GM10266 (cell line): ENCODE data around the gene PRELID3B.
"Not testable (repeated sequence)": the region's sequence is repeated elsewhere in the genome, so short reads cannot be mapped to it uniquely, and the experiment has no call there.

ENCODE experiments used
- DNase-seq: peaks from one replicate; pipeline ENCODE4 v3.0.0; 2012; ENCODE audit errors: extremely low spot score
- CTCF ChIP-seq: IDR thresholded peaks from 2 replicates; pipeline ENCODE4 v1.5.1; 2012; ENCODE audit warnings: mild to moderate bottlenecking, low read depth; ENCODE audit not compliant: control insufficient read depth, insufficient read depth; ENCODE audit errors: missing control alignments

The PRELID3B gene

GRCh38 chr20:59042796-59043631 is 428 bp upstream of the PRELID3B start:
- no peak for TF ChIP-seq CTCF
- DNase-seq: peak; percentile 99

- not testable (repeated sequence) for DNase-seq
These were observed 1.1 kb downstream of the PRELID3B start for GRCh38 chr20:59041487-59041886.

- DNase-seq: no peak
- TF ChIP-seq CTCF: no peak
These were observed 1.9 kb downstream of the PRELID3B start for GRCh38 chr20:59040667-59041066.

GRCh38 chr20:59039233-59039632 is 3.4 kb downstream of the PRELID3B start:
- no peak for DNase-seq
- TF ChIP-seq CTCF: no peak

GRCh38 chr20:59037386-59037785 is 5.2 kb downstream of the PRELID3B start:
- DNase-seq: no peak
- no peak for TF ChIP-seq CTCF

GRCh38 chr20:59035381-59035780 is 7.2 kb downstream of the PRELID3B start:
- DNase-seq: no peak
- TF ChIP-seq CTCF: no peak

- no peak for DNase-seq
- no peak for TF ChIP-seq CTCF
These were observed 8.9 kb downstream of the PRELID3B start for GRCh38 chr20:59033616-59034165.
